COLO668 (cell line): Measurements from ENCODE around the gene RMI2.
"Not testable (repeated sequence)": the region's sequence is repeated elsewhere in the genome, so short reads cannot be mapped to it uniquely, and the experiment has no call there.

Experiments used
- DNase-seq: peaks from one replicate; lab custom pipeline; 2025; ENCODE audit not compliant: unreplicated experiment; lab: John Stamatoyannopoulos, UW

Gene RMI2

DNA sequence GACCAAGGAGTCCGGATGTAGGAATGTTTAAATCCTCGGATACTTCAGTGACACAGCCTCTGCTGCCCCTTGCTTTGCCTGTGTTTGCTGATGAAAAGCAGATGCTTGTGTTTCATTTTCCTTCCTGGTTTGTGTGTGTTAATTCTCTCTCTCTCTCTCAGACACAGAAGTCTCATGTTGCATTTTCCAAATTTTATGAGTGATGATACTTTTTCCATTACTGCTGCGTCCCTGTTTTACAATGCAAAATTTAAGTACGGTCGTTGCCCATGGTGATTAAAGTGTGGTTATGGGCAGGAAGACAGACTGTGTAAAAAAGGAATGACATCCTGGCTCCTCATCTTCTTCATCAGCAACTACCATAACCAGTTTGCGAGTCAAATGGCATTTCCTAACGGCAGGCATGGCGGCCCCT lies 5.7 kb downstream of the RMI2 start:
- DNase-seq, result no peak

DNA sequence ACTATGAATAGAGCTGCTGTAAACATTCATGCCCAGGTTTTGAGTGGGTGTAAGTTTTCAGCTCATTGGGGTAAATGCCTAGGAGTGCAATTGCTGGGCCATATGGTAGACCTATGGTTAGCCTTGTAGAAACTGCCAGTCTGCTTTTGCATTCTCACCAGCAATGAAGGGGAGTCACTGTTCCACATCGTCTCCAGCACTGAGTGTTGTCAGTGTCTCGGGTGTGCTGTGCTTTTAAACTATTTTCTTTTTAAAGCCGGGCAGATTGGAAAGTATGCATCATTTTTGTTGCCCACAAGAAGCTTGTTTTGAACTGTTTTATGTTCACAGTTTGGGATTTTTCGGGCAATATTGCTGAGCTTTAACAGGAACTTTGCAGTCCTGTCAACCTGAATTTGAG lies 7.9 kb downstream of the RMI2 start:
- no peak for DNase-seq

DNA sequence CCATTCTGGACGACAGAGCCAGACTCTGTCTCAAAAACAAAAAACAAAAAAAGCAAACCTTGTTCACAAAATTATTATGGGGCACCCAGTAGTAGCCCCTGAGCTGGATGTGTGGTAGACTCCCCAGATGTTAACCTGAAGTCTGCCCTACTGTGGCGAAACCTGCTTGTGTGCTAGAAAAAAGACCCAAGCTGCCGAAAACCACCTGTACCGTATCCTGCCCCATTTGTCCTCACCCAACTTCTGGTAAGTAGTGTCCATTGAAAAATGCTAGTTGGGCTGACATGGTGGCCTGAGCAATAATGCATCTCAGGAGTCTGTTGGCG lies 9.1 kb downstream of the RMI2 start:
- no peak for DNase-seq

DNA sequence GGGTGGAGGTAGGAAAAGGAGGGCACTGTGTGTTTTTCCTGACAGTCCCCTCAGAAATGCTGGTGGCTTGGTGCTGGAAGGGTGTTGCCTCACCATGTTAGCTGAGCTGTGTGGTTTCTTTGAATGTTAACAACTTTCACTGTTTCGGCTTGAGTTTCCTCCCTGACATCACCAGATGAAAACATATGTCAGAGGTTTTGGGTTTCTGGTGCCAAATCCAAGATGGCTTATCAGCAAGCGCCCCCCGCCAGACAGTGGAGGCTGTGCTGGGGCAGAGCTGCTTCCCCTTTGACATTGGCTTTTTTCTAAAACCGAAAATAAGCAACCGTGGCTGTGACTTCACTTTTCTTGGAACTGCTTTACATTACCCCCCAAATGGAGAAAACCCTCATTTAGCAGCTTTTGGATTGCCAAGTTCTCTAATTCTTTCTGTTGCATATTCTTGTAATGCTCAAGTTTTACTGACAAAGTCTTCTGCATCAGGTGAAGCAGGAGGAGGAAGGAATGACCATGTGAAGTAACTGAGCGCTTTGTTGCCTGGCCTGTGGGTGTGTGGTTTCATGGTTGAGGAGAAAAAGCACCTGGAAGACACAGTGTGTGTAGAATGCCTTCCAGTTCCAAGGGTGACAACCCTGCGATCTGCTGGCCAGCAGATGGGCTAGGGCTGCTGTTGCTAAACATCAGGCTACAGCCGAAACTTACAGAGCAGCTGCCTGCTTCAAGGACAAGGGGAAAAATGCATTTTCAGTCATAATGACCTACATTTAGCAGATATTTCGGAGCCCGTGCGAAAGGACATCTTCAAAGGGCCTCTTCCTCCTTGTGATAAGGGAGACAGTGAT lies 9.7 kb downstream of the RMI2 start:
- DNase-seq, result no peak

DNA sequence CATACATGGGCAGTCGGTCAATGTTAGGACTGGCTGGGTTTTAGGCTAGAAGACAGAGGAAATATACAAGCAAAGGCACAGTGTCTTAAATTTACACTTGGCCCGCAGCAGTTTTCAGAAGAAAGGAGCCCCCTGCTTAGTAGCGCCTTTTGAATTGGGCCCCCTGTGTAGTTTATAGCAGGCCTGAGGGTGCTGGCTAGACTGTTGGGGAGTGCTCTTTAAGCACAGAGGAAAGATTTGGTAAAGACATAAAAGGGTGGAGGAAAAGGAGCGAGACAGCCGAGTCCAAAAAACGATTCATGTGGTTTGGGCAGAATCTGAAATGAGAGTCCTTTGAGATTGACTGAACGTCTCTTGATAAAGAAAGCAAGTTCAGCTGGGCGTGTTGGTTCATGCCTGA lies 10.6 kb downstream of the RMI2 start:
- no peak for DNase-seq

DNA sequence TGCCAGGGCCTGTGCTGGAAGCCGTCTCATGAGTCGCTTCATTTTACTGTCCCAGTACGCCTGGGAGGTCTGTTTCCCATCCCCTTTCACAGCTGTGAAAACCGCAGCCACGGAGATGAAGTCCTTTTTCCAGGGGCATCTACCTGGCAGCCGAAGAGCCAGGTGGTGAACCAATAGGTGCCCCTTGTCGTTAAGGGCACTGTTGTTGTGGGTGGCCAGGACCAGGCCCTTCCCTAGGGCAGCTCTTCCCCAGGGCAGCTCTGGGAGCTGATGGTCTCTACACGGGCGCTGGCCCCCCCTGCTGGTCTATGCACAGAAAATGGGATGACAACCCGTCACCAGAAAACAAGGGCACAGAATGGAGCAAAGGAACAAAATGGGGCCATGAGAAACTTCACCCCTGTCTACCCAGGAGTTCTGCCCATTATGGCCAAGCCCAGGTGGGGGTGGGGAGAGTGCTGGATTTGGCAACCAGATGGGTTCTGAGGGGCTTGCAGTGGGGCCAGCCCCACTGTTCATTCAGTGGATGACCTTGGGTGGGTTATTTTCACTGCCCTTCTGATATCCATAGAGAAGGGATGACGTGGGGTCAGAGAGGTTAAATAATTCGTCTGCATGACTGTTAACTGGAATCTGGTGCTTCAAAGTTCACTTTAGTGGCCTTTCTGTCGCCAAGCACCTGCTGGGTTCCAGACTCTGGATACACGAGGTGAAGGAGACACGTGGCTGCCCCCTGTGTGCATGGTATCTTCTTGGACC lies 11.5 kb downstream of the RMI2 start:
- DNase-seq, result peak; percentile 65

DNA sequence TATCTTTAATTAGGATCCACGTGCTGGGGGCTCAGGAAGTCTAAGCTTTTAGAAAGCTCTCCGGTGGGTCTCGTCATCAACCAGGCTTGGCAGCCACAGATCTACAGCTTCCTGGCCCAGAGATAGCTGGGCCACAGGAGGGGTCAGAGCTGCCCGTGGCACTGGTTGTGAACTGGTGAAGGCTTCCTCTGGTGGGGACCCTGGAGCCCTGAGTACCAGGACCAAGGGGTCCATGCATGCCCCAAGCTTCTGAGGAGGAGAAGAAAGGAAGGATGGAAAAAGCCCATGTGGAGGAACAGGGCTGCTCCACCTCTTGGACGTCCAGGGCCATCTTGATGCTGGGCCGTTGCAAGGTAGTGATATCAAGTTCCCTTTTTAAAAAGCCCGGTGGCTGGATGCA lies 13.3 kb downstream of the RMI2 start:
- DNase-seq, result no peak

DNA sequence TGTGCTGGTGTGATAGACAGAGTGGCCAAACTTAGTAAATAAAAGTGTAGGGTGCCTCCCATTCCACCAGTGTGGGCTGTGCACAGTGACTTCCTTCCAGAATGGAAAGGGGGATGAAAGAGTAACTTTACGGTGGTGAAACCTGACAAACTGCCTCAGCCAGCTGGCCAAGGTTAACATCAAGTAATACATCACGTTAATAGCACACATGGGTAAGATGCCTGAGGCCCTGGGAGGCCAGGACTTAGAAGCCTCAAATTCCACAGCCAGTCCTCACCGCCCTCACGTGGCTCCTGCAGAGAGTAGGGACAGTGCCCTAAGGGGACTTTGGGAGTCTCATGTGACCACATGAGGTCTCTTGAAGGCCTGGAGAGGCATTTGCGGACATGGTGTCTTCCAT lies 14.1 kb downstream of the RMI2 start:
- DNase-seq, result no peak

DNA sequence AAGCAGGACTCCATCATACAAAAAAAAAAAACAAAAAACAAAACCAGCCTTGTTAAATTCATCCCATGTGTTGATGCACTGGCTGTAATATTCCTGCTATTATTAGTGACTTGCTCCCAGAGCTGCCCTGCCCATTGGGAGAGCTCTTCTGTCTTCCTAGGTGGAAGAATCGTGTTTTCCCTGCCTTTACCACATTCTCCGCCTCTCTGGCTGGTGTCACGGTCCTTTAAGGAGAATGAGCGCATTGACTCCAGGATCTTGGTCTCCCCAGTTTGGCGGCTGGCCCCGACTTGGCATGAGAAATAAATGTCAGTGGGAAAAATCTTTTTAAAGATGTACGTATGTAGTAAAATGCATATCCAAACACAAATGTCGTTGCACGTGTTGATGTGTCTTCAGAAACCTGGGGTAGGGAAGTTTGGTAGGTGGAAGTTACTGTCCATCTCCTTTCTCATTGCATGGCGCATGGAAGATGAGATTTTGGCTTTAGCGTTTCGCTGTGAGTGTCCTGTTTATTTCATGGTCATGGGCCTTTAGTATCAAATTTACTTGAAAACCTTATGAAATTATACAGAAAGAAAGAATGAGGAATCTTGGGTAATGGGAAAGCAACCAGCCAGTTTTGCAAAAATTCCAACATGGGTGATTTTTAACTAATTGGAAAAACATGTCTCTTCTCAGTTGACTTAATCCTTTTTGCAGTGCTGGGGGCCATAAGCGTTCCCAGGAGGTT lies 15.5 kb downstream of the RMI2 start:
- no peak for DNase-seq

DNA sequence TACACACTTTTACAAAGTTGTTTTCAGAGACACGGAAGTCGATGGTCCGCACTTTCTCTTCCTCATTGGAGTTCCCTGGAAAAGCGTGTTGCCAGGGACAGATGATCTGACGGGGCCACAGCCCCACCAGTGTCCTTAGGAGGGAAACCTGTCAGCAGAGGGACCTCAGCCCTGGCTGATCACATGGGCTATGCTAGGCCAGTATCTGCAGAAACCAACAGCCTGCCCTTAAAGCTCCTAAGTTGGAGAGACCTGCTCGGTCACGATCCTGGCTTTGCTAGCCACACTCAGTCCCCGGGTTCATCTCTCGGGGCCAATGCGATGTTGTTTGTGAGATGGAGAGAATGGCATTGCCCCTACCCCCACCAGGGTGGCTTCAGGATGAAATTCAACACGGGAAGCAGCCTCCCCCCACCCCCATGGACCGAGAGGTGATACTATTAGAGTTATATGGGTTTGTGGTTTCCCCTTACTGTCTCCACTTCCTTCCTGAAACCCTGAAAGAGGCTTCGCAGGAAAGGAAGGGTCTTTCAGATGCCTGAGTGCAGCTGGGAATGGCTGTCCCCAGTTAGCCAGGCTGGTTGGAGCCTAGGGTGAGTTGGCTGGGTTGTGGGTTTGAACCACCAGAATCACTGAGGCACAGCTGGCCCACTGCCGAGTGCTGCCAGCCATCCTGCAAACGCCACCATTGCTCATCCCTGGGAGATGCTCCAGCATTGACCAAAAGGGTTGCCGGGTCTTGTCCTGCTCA lies 16.6 kb downstream of the RMI2 start:
- no peak for DNase-seq

DNA sequence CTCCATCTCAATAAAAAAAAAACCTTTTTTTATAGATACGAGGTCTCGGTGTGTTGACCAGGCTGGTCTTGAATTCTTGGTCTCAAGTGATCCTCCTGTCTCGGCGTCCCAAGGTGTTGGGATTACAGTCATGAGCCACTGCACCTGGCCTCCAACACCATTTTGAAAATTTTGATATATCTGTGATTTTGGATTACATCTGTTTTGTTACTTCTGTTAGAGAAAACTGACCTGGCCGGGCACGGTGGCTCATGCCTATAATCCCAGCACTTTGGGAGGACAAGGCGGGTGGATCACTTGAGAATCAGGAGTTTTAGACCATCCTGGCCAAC lies 18.6 kb downstream of the RMI2 start:
- DNase-seq, result no peak

DNA sequence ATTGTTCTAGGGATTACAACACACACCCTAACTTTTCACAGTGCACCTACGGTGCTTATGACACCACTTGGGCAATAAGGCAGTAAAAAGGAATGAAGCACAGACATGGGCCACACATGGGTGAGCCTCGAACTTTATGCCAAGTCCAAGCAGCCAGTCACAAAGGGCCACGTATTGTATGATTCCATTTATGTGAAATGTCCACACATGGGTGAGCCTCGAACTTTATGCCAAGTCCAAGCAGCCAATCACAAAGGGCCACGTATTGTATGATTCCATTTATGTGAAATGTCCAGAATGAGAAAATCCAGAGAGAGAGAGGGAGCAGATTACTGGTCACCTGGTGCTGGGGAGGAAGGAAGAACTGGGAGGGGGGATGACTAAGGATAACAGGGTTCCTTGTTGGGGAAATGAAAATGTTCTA lies 22.2 kb downstream of the RMI2 start:
- no peak for DNase-seq

DNA sequence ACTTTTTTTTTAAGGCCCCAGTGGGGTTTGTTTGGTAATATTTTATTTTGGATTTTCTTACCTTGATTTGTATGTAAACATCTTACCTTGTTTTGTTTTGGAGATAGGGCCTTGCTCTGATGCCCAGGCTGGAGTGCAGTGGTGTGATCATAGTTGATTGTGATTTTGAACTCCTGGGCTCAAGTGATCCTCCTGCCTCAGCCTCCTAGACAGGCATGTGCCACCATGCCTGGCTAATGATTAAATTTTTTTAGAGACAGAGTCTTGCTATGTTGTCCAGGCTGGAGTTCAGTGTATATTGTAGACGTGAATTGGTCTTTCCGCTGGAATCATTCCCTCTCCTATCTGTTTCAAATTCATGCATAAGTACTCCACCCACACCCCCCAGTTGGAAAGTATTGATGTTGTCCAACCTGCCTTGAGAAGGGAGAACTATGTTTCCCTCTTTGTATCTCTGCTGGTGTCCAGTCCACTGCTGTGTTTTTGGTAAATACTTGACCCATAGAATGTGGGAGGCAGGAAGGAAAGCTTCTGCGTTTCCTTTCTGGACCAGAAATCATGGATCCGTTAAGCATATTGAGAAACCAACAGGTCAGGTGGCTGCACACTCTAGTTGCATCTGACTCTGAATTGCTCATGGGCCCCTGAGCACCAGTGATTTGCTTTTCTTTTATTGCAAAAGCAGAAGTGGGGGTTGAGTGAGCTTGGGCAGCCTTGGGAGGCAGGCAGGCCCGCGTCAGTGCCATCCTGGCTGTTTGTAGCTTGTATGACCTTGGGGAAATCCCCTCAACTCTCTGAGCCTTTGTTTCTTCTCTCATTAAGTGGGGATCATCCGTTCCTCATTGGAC lies 25.0 kb downstream of the RMI2 start:
- DNase-seq, result no peak

DNA sequence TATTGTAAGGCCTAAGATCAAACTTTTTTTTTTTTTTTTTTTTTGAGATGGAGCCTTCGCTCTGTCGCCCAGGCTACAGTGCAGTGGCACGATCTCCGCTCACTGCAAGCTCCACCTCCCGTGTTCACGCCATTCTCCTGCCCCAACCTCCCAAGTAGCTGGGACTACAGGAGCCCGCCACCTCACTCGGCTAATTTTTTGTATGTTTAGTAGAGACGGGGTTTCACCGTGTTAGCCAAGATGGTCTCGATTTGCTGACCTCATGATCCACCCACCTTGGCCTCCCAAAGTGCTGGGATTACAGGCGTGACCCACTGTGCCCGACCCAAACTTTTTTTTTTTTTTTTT lies 25.6 kb downstream of the RMI2 start:
- not testable (repeated sequence) for DNase-seq

DNA sequence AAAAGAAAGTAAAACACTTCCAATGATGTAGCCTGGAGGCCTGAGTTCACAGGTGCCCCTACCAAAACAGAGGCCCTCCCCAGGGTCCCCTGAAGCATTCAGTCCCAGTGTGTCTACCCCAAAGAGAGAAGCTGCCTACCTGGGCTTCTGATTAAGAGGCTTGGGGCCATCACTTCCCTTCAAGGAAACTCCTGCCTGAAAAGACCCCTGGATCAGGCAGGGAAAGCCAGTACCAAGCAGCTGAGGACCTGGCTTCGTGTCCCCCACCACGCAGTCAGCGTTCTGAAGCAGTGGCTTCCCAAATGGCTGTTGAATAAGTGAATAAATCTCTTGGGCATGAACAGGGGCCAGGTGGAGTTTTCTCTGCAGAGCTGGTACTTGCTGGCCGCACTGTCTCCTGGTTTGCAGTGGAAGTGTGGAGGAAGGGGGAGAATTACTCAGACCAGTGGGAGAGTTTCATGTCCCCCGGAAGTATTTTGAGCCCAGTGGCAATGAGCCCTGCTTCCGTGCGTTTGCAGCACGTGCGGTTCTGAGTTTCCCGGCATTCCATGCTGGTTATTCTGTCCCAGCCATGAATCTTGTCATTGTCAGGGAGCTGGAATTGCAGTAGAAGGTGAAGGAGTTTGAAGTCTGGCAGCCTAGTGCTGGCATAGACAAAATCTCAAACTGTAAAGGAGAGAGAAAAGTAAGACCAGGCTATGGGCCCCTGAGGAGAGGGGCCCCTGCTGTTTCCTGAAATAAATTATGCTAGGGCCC lies 27.0 kb downstream of the RMI2 start:
- DNase-seq, result no peak

DNA sequence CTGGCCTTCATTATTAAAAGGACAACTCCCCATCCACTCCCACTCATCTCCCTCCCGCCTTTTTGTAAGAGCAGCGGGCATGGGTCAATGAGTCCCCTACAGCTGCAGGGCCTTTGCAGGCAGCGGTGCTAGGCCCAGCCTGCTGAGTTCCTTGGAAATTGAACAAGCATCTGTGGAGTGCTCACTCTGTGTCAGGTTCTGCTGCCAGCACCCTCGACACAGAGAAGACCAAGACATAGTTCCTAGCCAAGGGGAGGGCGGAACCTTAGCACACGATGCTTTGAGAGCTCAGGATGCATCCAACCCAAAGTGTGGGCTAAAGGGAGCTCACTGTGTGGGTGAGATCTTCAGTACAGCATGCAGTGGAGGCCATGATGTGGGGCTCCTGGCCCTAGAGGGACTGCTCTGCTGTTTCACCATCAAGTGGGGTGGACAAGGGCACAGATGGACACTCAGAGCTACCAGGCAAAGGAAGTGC lies 27.6 kb downstream of the RMI2 start:
- DNase-seq, result no peak

DNA sequence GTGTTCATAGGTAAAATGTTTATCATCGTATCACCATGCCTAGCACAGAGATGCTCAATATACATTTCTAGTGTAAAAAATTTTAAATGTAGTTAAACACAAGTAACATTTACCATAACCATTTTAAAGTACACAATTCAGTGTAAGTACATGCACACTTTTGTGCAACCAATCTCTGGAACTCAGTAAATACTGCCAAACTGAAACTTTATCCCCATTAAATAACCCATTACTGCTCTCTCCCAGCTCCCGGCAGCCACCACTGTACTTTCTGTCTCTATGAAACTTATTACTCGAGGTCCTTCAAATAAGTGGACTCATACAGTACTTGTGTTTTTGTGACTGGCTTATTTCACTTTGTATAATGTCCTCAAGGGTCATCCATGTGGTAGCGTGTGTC lies 29.0 kb downstream of the RMI2 start:
- DNase-seq, result no peak

DNA sequence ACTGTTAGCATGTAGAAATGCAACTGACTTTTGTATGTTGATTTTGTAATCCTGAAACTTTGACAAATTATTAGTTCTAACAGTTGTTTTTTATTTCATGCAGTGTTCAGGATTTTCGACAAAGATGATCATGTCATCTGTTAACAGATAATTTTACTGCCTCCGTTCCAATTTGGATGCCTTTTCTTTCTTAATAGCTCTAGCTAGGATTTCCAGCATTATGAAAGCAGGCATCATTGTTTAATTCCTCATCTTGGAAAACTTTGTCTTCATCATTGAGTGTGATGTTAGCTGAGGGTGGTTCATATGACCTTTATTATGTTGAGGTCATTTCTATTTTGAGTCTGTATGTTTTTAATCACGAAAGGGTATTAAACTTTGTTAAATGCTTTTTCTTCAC lies 31.9 kb downstream of the RMI2 start:
- DNase-seq, result no peak

DNA sequence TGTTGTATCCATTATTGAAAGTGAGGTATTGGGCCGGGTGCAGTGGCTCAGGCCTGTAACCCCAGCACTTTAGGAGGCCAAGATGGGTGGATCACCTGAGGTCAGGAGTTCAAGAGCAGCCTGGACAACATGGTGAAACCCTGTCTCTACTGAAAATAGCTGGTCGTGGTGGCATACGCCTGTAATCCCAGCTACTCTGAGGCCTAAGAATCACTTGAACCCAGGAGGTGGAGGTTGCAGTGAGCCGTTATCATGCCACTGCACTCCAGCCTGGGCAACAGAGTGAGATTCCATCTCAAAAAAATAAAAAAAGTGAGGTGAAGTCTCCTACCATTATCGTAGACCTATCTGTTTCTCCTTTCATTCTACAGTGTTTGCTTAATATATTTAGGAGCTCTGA lies 33.7 kb downstream of the RMI2 start:
- DNase-seq, result not testable (repeated sequence)

DNA sequence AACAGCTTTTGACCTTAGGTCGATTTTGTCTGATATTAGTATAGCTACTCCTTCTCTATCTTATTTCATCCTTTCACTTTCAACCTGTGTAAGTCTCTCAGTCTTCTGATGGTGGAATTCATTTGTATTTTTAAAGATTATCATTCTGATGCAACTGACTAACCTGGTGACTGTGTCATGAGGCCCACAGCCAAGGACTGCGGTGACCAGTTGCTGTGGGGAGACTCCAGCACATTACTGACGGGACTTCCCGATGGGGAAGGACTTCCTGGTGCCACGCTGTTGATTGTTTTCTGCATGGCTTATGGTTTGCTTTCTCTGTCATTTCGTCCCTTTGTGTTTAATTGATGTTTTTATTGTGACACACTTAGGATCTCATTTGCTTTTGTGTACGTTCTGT lies 34.2 kb downstream of the RMI2 start:
- no peak for DNase-seq
